HepG2 (cell line): ENCODE data around the gene THRAP3. TPM values are rescaled to one million over a fixed set of nuclear protein-coding genes. Genes with fewer than 3 reads are reported as not detected.

Experiments
- CREB1 ChIP-seq, 2 experiments: fragments of 450-650 bp in 1 of 2; IDR thresholded peaks; 2 replicates each; pipeline ENCODE4 v1.6.1; 2016 to 2017; ENCODE audit warnings: control low read depth in 1 of 2, mild to moderate bottlenecking in 1 of 2, missing compliant biosample characterization in 1 of 2, missing genetic modification characterization in 1 of 2
- NBN ChIP-seq: fragments of 450-650 bp; conservative IDR thresholded peaks from 2 replicates; pipeline ENCODE4 v1.6.1; 2017
- NFKB2 ChIP-seq: sonication (generic); formaldehyde crosslinking; IDR thresholded peaks from 2 replicates; pipeline ENCODE4 v1.4.0; 2020; ENCODE audit warnings: missing genetic modification reagents, borderline replicate concordance
- POLR2AphosphoS2 ChIP-seq: IDR thresholded peaks from 2 replicates; pipeline ENCODE4 v1.6.1; 2011; ENCODE audit warnings: low read depth, low read length, improper control_type of control experiment
- TRIM22 ChIP-seq: fragments of 450-650 bp; IDR thresholded peaks from 2 replicates; pipeline ENCODE4 v1.6.1; 2017
- ZMAT3 ChIP-seq: sonication (generic); formaldehyde crosslinking; conservative IDR thresholded peaks from 2 replicates; pipeline ENCODE4 v1.7.0; 2021; ENCODE audit warnings: missing genetic modification reagents
- ZNF253 ChIP-seq: sonication (generic); formaldehyde crosslinking; IDR thresholded peaks from 2 replicates; pipeline ENCODE4 v1.8.0; 2022; ENCODE audit warnings: mild to moderate bottlenecking, missing genetic modification reagents, borderline replicate concordance
- ZNF343 ChIP-seq: sonication (generic); formaldehyde crosslinking; IDR thresholded peaks from 2 replicates; pipeline ENCODE4 v1.4.0; 2020; ENCODE audit warnings: mild to moderate bottlenecking, missing genetic modification reagents
- ZNF558 ChIP-seq: sonication (generic); formaldehyde crosslinking; IDR thresholded peaks from 2 replicates; pipeline ENCODE4 v1.9.0; 2022; ENCODE audit warnings: mild to moderate bottlenecking, missing genetic modification reagents, borderline replicate concordance
- ZNF777 ChIP-seq: sonication (generic); formaldehyde crosslinking; IDR thresholded peaks from 2 replicates; pipeline ENCODE4 v1.4.0; 2020; ENCODE audit warnings: missing genetic modification reagents
- ZNF780A ChIP-seq: sonication (generic); formaldehyde crosslinking; IDR thresholded peaks from 2 replicates; pipeline ENCODE4 v1.8.0; 2022; ENCODE audit warnings: mild to moderate bottlenecking, missing genetic modification reagents, moderate library complexity
- ZUFSP ChIP-seq: sonication (generic); formaldehyde crosslinking; IDR thresholded peaks from 2 replicates; pipeline ENCODE4 v1.9.0; 2021; ENCODE audit warnings: missing genetic modification reagents, mild to moderate bottlenecking, borderline replicate concordance
- polyA plus RNA-seq, 8 experiments: library from polyadenylated mRNA; depleted of rRNA in 3 of 8; stranded (reverse) in 7 of 8; unstranded in 1 of 8; fragments of >200 nt; fragmentation: Illumina TruSeq in 4 of 8; extraction: Trizol in 4 of 8; gene quantifications; 2 replicates each; pipeline versions ENCODE4 v1.2.1 to v1.2.3, GENCODE V29; 2011 to 2016; ENCODE audit warnings: low read depth in 4 of 8, missing spikeins in 1 of 8, mixed read lengths in 1 of 8; ENCODE audit not compliant: insufficient read depth in 1 of 8
- total RNA-seq, 5 experiments: library from RNA; depleted of rRNA; stranded (reverse); fragments of >200 nt; fragmentation: Illumina TruSeq; extraction: Trizol; gene quantifications; 2 replicates each; pipeline ENCODE4 v1.2.3, GENCODE V29; 2016; ENCODE audit warnings: low read depth in 1 of 5
- TF ChIP-seq, protein P1 (sequence below), 2 experiments: sonication (generic) in 1 of 2; formaldehyde crosslinking in 1 of 2; IDR thresholded peaks; 2 replicates each; pipeline versions ENCODE4 v1.4.0 to v1.6.1; 2016 to 2020; ENCODE audit warnings: borderline replicate concordance in 1 of 2, low read depth in 1 of 2, mild to moderate bottlenecking in 1 of 2, missing genetic modification reagents in 1 of 2
- TF ChIP-seq, protein P2 (sequence below): sonication (generic); formaldehyde crosslinking; IDR thresholded peaks from 2 replicates; pipeline ENCODE4 v1.4.0; 2020; ENCODE audit warnings: missing genetic modification reagents
- TF ChIP-seq, protein P3 (sequence below): sonication (generic); formaldehyde crosslinking; IDR thresholded peaks from 2 replicates; pipeline ENCODE4 v1.4.0; 2020; ENCODE audit warnings: missing genetic modification reagents, borderline replicate concordance

The THRAP3 gene
- total and polyA plus RNA-seq, 2 of the 13 experiments (the other 11 are each of a cell fraction or from before 2014, with no cell fraction given) = 45.0 to 92.6 TPM

DNA sequence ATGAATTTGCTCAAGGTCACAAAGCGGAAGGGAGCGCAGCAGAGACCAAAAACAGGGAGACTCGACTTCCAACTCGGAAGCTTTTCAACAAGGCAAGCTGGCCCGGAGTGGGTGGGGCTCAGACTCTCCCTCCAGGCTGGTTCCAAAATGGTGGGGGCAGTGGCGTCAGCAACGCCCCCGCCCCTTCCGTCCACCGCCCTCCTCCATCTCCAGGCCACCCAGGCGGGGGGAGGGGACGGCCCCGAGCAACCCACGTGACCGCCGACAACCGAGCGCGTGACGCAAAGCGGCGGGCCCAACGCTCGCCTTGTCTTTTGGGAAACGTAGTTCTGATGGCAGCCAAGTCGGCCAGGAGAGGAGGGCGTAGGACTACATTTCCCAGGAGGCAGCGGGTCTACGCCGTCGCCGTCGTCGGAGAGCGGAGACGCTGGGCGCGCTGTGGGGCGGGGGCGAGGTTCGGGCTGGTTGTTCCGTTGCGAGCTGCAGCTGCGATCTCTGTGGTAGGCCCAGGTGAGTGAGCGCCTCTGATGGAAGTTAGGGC, at the start of gene THRAP3 (continued):
- TF ChIP-seq, protein P1, sequence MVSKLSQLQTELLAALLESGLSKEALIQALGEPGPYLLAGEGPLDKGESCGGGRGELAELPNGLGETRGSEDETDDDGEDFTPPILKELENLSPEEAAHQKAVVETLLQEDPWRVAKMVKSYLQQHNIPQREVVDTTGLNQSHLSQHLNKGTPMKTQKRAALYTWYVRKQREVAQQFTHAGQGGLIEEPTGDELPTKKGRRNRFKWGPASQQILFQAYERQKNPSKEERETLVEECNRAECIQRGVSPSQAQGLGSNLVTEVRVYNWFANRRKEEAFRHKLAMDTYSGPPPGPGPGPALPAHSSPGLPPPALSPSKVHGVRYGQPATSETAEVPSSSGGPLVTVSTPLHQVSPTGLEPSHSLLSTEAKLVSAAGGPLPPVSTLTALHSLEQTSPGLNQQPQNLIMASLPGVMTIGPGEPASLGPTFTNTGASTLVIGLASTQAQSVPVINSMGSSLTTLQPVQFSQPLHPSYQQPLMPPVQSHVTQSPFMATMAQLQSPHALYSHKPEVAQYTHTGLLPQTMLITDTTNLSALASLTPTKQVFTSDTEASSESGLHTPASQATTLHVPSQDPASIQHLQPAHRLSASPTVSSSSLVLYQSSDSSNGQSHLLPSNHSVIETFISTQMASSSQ (IDR thresholded peaks at IDR 0.05; ENCODE audit: low read depth) = no peak
- TF ChIP-seq, protein P1 (CRISPR knock-in tag; IDR thresholded peaks at IDR 0.05; ENCODE audit: borderline replicate concordance) = no peak; the same call in 1 of the 2 replicates
- peak; percentile 97 for TF ChIP-seq CREB1 (IDR thresholded peaks at IDR 0.05)
- peak; percentile 98 for TF ChIP-seq CREB1 (CRISPR knock-in tag; IDR thresholded peaks at IDR 0.05)
- TF ChIP-seq TRIM22 = no peak
- TF ChIP-seq, protein P2, sequence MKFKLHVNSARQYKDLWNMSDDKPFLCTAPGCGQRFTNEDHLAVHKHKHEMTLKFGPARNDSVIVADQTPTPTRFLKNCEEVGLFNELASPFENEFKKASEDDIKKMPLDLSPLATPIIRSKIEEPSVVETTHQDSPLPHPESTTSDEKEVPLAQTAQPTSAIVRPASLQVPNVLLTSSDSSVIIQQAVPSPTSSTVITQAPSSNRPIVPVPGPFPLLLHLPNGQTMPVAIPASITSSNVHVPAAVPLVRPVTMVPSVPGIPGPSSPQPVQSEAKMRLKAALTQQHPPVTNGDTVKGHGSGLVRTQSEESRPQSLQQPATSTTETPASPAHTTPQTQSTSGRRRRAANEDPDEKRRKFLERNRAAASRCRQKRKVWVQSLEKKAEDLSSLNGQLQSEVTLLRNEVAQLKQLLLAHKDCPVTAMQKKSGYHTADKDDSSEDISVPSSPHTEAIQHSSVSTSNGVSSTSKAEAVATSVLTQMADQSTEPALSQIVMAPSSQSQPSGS (CRISPR knock-in tag) = peak; percentile 50; the same call in 1 of the 2 replicates
- TF ChIP-seq NBN = no peak
- TF ChIP-seq ZNF558 (CRISPR knock-in tag) = 0 out of 2 replicates have a peak, but pooled peaks have one; percentile 93
- peak; percentile 86; the same call in 1 of the 2 replicates for TF ChIP-seq NFKB2
- TF ChIP-seq ZNF780A (CRISPR knock-in tag) = no peak
- TF ChIP-seq ZUFSP = no peak
- TF ChIP-seq ZMAT3 (CRISPR knock-in tag) = 0 out of 2 replicates have a peak, but pooled peaks have one; percentile 32
- TF ChIP-seq ZNF343 = peak; percentile 63; the same call in 1 of the 2 replicates
- TF ChIP-seq ZNF253 = no peak
- TF ChIP-seq ZNF777 = peak; percentile 6; the same call in 1 of the 2 replicates
- 0 out of 2 replicates have a peak, but pooled peaks have one; percentile 18 for TF ChIP-seq POLR2AphosphoS2
- TF ChIP-seq, protein P3, sequence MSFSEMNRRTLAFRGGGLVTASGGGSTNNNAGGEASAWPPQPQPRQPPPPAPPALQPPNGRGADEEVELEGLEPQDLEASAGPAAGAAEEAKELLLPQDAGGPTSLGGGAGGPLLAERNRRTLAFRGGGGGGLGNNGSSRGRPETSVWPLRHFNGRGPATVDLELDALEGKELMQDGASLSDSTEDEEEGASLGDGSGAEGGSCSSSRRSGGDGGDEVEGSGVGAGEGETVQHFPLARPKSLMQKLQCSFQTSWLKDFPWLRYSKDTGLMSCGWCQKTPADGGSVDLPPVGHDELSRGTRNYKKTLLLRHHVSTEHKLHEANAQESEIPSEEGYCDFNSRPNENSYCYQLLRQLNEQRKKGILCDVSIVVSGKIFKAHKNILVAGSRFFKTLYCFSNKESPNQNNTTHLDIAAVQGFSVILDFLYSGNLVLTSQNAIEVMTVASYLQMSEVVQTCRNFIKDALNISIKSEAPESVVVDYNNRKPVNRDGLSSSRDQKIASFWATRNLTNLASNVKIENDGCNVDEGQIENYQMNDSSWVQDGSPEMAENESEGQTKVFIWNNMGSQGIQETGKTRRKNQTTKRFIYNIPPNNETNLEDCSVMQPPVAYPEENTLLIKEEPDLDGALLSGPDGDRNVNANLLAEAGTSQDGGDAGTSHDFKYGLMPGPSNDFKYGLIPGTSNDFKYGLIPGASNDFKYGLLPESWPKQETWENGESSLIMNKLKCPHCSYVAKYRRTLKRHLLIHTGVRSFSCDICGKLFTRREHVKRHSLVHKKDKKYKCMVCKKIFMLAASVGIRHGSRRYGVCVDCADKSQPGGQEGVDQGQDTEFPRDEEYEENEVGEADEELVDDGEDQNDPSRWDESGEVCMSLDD = no peak
